GM04504 (cell line): Measurements from ENCODE around the gene CAMTA1.
A peak's percentile ranks its signal among the peaks of the same experiment; 100 is the strongest.
"Not testable (repeated sequence)": the region's sequence is repeated elsewhere in the genome, so short reads cannot be mapped to it uniquely, and the experiment has no call there.

Source experiments
- DNase-seq: peaks from one replicate; pipeline ENCODE4 v3.0.0-alpha.2; 2012; ENCODE audit warnings: low read depth

CAMTA1 gene

GRCh38 chr1:7409278-7409677 lies 624.0 kb downstream of the CAMTA1 start:
- no peak for DNase-seq

GRCh38 chr1:7410156-7410555 lies 624.9 kb downstream of the CAMTA1 start:
- no peak for DNase-seq

GRCh38 chr1:7417618-7418017 lies 632.4 kb downstream of the CAMTA1 start:
- not testable (repeated sequence) for DNase-seq

- DNase-seq, result no peak
Observed at GRCh38 chr1:7418442-7419080, 633.3 kb downstream of the CAMTA1 start.

GRCh38 chr1:7420098-7420445 lies 634.8 kb downstream of the CAMTA1 start:
- DNase-seq, result no peak

GRCh38 chr1:7420470-7421100 lies 635.3 kb downstream of the CAMTA1 start:
- DNase-seq, result no peak

GRCh38 chr1:7421471-7422075 lies 636.3 kb downstream of the CAMTA1 start:
- no peak for DNase-seq

- no peak for DNase-seq
Observed at GRCh38 chr1:7422081-7422480, 636.8 kb downstream of the CAMTA1 start.

GRCh38 chr1:7422561-7422960 lies 637.3 kb downstream of the CAMTA1 start:
- no peak for DNase-seq

- DNase-seq, result no peak
Observed at GRCh38 chr1:7422966-7423365, 637.7 kb downstream of the CAMTA1 start.

- DNase-seq, result no peak
Observed at GRCh38 chr1:7424352-7424890, 639.2 kb downstream of the CAMTA1 start.

- DNase-seq, result no peak
Observed at GRCh38 chr1:7425229-7425628, 640.0 kb downstream of the CAMTA1 start.

GRCh38 chr1:7425771-7426170 lies 640.5 kb downstream of the CAMTA1 start:
- no peak for DNase-seq

- DNase-seq, result no peak
Observed at GRCh38 chr1:7426780-7427604, 641.7 kb downstream of the CAMTA1 start.

GRCh38 chr1:7427605-7428300 lies 642.5 kb downstream of the CAMTA1 start:
- no peak for DNase-seq

GRCh38 chr1:7429290-7429689 lies 644.0 kb downstream of the CAMTA1 start:
- no peak for DNase-seq

- no peak for DNase-seq
Observed at GRCh38 chr1:7430047-7430608, 644.9 kb downstream of the CAMTA1 start.

- DNase-seq, result peak; percentile 44
Observed at GRCh38 chr1:7430691-7431090, 645.4 kb downstream of the CAMTA1 start.

GRCh38 chr1:7432102-7432899 lies 647.0 kb downstream of the CAMTA1 start:
- no peak for DNase-seq

GRCh38 chr1:7432900-7433380 lies 647.7 kb downstream of the CAMTA1 start:
- no peak for DNase-seq

GRCh38 chr1:7434566-7434965 lies 649.3 kb downstream of the CAMTA1 start:
- no peak for DNase-seq
